HEK293T (cell line): ENCODE measurements around the gene SLX4.

Source experiments
- ARNT ChIP-seq: fragments of 450-650 bp; IDR thresholded peaks from 2 replicates; pipeline ENCODE4 v1.6.1; 2017; ENCODE audit warnings: mild to moderate bottlenecking
- BHLHE40 ChIP-seq: fragments of 450-650 bp; IDR thresholded peaks from 2 replicates; pipeline ENCODE4 v1.6.1; 2016; ENCODE audit warnings: mild to moderate bottlenecking, moderate library complexity, borderline replicate concordance
- CTBP1 ChIP-seq: fragments of 450-650 bp; IDR thresholded peaks from 2 replicates; pipeline ENCODE4 v1.6.1; 2016; ENCODE audit warnings: borderline replicate concordance
- FOXA1 ChIP-seq: fragments of 450-650 bp; IDR thresholded peaks from 2 replicates; pipeline ENCODE4 v1.6.1; 2016; ENCODE audit warnings: mild to moderate bottlenecking
- FOXK2 ChIP-seq: fragments of 450-650 bp; IDR thresholded peaks from 2 replicates; pipeline ENCODE4 v1.6.1; 2016; ENCODE audit warnings: mild to moderate bottlenecking
- FOXM1 ChIP-seq: fragments of 450-650 bp; IDR thresholded peaks from 2 replicates; pipeline ENCODE4 v1.6.1; 2017; ENCODE audit warnings: mild to moderate bottlenecking, borderline replicate concordance
- HDGF ChIP-seq: fragments of 450-650 bp; IDR thresholded peaks from 2 replicates; pipeline ENCODE4 v1.6.1; 2017; ENCODE audit warnings: antibody characterized with exemption, borderline replicate concordance
- L3MBTL2 ChIP-seq: fragments of 450-650 bp; conservative IDR thresholded peaks from 2 replicates; pipeline ENCODE4 v1.6.1; 2016; ENCODE audit warnings: mild to moderate bottlenecking
- LEF1 ChIP-seq: fragments of 450-650 bp; IDR thresholded peaks from 2 replicates; pipeline ENCODE4 v1.6.1; 2017; ENCODE audit warnings: mild to moderate bottlenecking, borderline replicate concordance
- NFRKB ChIP-seq: fragments of 450-650 bp; IDR thresholded peaks from 2 replicates; pipeline ENCODE4 v1.6.1; 2016; ENCODE audit warnings: mild to moderate bottlenecking, moderate library complexity
- PKNOX1 ChIP-seq: fragments of 450-650 bp; IDR thresholded peaks from 2 replicates; pipeline ENCODE4 v1.6.1; 2016
- SUZ12 ChIP-seq: fragments of 450-650 bp; IDR thresholded peaks from 2 replicates; pipeline ENCODE4 v1.6.1; 2016; ENCODE audit warnings: mild to moderate bottlenecking
- TARDBP ChIP-seq: fragments of 450-650 bp; IDR thresholded peaks from 2 replicates; pipeline ENCODE4 v1.6.1; 2016
- ZNF384 ChIP-seq: fragments of 450-650 bp; IDR thresholded peaks from 2 replicates; pipeline ENCODE4 v1.6.1; 2016

- TF ChIP-seq ARNT, result no peak
- TF ChIP-seq PKNOX1, result no peak
- no peak for TF ChIP-seq L3MBTL2
- TF ChIP-seq HDGF, result no peak
- no peak for TF ChIP-seq ZNF384
- no peak for TF ChIP-seq NFRKB
- no peak for TF ChIP-seq FOXK2
- TF ChIP-seq BHLHE40, result no peak
- no peak for TF ChIP-seq FOXM1
- no peak for TF ChIP-seq TARDBP
- no peak for TF ChIP-seq FOXA1
- no peak for TF ChIP-seq SUZ12
- TF ChIP-seq LEF1, result no peak
- TF ChIP-seq CTBP1, result no peak
Measured at GRCh38 chr16:3580251-3580651, 31.2 kb downstream of the SLX4 start.
